Measurements from ENCODE around the gene MYO1D. TPM values are rescaled to one million over a fixed set of nuclear protein-coding genes. Genes with fewer than 3 reads are reported as not detected.

MYO1D gene
- total and polyA plus RNA-seq, 2 donors (not counting 1 experiment from before 2014, with no cell fraction given) = 5.4 to 26.7 TPM

DNA sequence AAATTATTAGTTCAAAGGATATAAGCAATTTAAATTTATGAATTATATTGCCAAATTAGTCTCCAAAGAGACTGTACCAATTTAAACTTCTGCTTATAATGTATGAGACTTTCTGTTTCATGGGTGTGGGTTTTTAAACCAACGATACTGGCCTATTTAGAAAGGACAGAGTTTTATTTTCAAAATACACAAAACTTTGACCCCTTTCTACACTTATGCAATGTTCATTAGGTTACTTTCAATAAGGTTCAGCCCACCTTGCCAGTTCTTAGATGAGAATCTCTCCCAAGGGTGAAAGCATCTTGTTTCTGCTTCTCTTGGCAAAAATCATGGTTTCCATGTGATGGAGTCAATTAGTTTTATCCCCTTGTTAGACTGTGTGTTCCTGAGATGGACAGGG is 84.7 kb downstream of the MYO1D start:
- Histone ChIP-seq H3K4me2 (replicated peaks; ENCODE audit: low read depth, low read length, poor library complexity, severe bottlenecking) (no peak overlapping the region), H3K4me1 (ENCODE audit: control insufficient read depth in 2 of 2, insufficient read depth in 2 of 2, low read length in 2 of 2) (no peaks in the 10 kb centered on the region), H3K9ac (ENCODE audit: low read length) (no peak overlapping the region), H2AFZ (ENCODE audit: insufficient read depth, low read depth, low read length, poor library complexity, severe bottlenecking) (no peak overlapping the region), H3K9me3 (ENCODE audit: control extremely low read depth in 1 of 3, control insufficient read depth in 2 of 3, insufficient read depth in 1 of 3, low read length in 2 of 3) (no peaks in the 10 kb centered on the region), H4K20me1 (ENCODE audit: control insufficient read depth, insufficient read depth, low read length, poor library complexity, severe bottlenecking) (no peaks in the 10 kb centered on the region), H3K27ac (ENCODE audit: low read length in 2 of 2) (no peak overlapping the region), H3K36me3 (replicated peaks in 1 of 2; ENCODE audit: control extremely low read depth in 1 of 2, control insufficient read depth in 1 of 2, extremely low read depth in 1 of 2, insufficient read depth in 2 of 2, low read length in 1 of 2) (no peaks in the 10 kb centered on the region), H3K79me2 (ENCODE audit: control insufficient read depth, insufficient read depth, low read length) (no peaks in the 10 kb centered on the region), H3K27me3 (replicated peaks in 1 of 4; ENCODE audit: control extremely low read depth in 1 of 4, control insufficient read depth in 3 of 4, insufficient read depth in 4 of 4, low read length in 3 of 4) (no peaks in the 10 kb centered on the region), H3K4me3 (ENCODE audit: control extremely low read depth in 1 of 5, extremely low read depth in 1 of 5, insufficient read depth in 1 of 5, low read depth in 2 of 5, low read length in 4 of 5) (no peak overlapping the region)
- H3K4me1 Mint-ChIP-seq = no peaks in the 10 kb centered on the region
- H3K4me3 Mint-ChIP-seq = no peak overlapping the region
- H3K27me3 Mint-ChIP-seq = no peaks in the 10 kb centered on the region
- no peak for TF ChIP-seq EZH2 (IDR thresholded peaks at IDR 0.05; ENCODE audit: borderline replicate concordance, insufficient read depth, low read depth, low read length, poor library complexity, severe bottlenecking)
- TF ChIP-seq, protein P1, sequence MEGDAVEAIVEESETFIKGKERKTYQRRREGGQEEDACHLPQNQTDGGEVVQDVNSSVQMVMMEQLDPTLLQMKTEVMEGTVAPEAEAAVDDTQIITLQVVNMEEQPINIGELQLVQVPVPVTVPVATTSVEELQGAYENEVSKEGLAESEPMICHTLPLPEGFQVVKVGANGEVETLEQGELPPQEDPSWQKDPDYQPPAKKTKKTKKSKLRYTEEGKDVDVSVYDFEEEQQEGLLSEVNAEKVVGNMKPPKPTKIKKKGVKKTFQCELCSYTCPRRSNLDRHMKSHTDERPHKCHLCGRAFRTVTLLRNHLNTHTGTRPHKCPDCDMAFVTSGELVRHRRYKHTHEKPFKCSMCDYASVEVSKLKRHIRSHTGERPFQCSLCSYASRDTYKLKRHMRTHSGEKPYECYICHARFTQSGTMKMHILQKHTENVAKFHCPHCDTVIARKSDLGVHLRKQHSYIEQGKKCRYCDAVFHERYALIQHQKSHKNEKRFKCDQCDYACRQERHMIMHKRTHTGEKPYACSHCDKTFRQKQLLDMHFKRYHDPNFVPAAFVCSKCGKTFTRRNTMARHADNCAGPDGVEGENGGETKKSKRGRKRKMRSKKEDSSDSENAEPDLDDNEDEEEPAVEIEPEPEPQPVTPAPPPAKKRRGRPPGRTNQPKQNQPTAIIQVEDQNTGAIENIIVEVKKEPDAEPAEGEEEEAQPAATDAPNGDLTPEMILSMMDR (IDR thresholded peaks at IDR 0.05) = no peak
- intact Hi-C loops (cut with micrococcal nuclease) = no loop called here
- DNase-seq (no peak), ATAC-seq (ENCODE audit: low read depth) (no peak)
- ChIA-PET CTCF (interaction anchor here (1.4 to 3.6 kb wide), 2 partner anchors 10 to 85 kb away, joined by 8 to 19 read pairs; partner anchors contain the start of gene MYO1D), POLR2A (no interaction called here)
- WGBS (ENCODE audit: insufficient coverage) = no CpG with 5 or more reads among the region's 1 CpG
- H3K27ac Mint-ChIP-seq = no peak overlapping the region
- peaks cover 2% of the 10 kb centered on the region for H3K9me3 Mint-ChIP-seq (ENCODE audit: insufficient read depth)

DNA sequence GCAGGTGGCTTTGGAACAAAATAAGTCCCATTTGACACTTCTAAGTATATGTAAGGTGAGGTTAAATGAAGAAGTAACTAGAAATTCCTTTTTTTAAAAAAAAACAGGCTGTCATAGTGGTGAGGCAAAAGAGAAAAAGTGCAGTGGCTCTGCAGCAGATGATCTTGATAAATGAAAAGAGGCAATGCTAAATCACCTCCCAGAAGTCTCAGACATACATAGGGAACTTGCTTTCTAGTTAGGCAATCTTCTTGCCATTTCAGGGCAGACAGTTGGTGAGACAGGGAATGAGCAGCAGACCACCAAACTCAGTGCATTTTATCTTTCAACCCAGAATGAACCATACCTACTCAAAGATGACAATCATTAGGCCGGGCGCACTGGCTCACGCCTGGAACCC is 90.8 kb downstream of the MYO1D start:
- Mint-ChIP-seq H3K9me3 (ENCODE audit: insufficient read depth) (peaks cover 2% of the 10 kb centered on the region), H3K27me3 (no peaks in the 10 kb centered on the region), H3K4me1 (no peaks in the 10 kb centered on the region), H3K4me3 (no peak overlapping the region), H3K27ac (no peak overlapping the region)
- no peak overlapping the region for H3K27ac ChIP-seq (ENCODE audit: low read length in 2 of 2)
- no peaks in the 10 kb centered on the region for H4K20me1 ChIP-seq (ENCODE audit: control insufficient read depth, insufficient read depth, low read length, poor library complexity, severe bottlenecking)
- ATAC-seq (ENCODE audit: low read depth) = no peak
- no peak for DNase-seq
- no peak overlapping the region for H3K4me2 ChIP-seq (replicated peaks; ENCODE audit: low read depth, low read length, poor library complexity, severe bottlenecking)
- H3K79me2 ChIP-seq (ENCODE audit: control insufficient read depth, insufficient read depth, low read length) = no peaks in the 10 kb centered on the region
- intact Hi-C loops (cut with micrococcal nuclease) = no loop called here
- 100% methylated on average over 3 of the region's 3 CpGs for WGBS (ENCODE audit: insufficient coverage)
- H3K4me3 ChIP-seq (ENCODE audit: control extremely low read depth in 1 of 5, extremely low read depth in 1 of 5, insufficient read depth in 1 of 5, low read depth in 2 of 5, low read length in 4 of 5) = no peak overlapping the region
- no peak overlapping the region for H3K9ac ChIP-seq (ENCODE audit: low read length)
- no peak for TF ChIP-seq EZH2 (IDR thresholded peaks at IDR 0.05; ENCODE audit: borderline replicate concordance, insufficient read depth, low read depth, low read length, poor library complexity, severe bottlenecking)
- TF ChIP-seq, protein P1 (IDR thresholded peaks at IDR 0.05) = no peak
- H3K36me3 ChIP-seq (replicated peaks in 1 of 2; ENCODE audit: control extremely low read depth in 1 of 2, control insufficient read depth in 1 of 2, extremely low read depth in 1 of 2, insufficient read depth in 2 of 2, low read length in 1 of 2) = no peaks in the 10 kb centered on the region
- no peaks in the 10 kb centered on the region for H3K4me1 ChIP-seq (ENCODE audit: control insufficient read depth in 2 of 2, insufficient read depth in 2 of 2, low read length in 2 of 2)
- ChIA-PET POLR2A (no interaction called here), CTCF (interaction anchor here (1.0 to 2.1 kb wide), 3 partner anchors 91 to 124 kb away, joined by 4 to 13 read pairs (median 5); partner anchors contain the start of gene MYO1D)
- H3K27me3 ChIP-seq (replicated peaks in 1 of 4; ENCODE audit: control extremely low read depth in 1 of 4, control insufficient read depth in 3 of 4, insufficient read depth in 4 of 4, low read length in 3 of 4) = no peaks in the 10 kb centered on the region
- H3K9me3 ChIP-seq (ENCODE audit: control extremely low read depth in 1 of 3, control insufficient read depth in 2 of 3, insufficient read depth in 1 of 3, low read length in 2 of 3) = no peaks in the 10 kb centered on the region
- H2AFZ ChIP-seq (ENCODE audit: insufficient read depth, low read depth, low read length, poor library complexity, severe bottlenecking) = no peak overlapping the region
